B cell (primary cell): Measurements from ENCODE around the gene GRM4.

ENCODE experiments used
- EZH2 ChIP-seq: IDR thresholded peaks from 2 replicates; pipeline ENCODE4 v1.6.1; 2012; ENCODE audit warnings: borderline replicate concordance, low read depth, mild to moderate bottlenecking, moderate library complexity, low read length; ENCODE audit not compliant: insufficient read depth, poor library complexity, severe bottlenecking
- TF ChIP-seq, protein P1 (sequence below): fragments of 200-600 bp; IDR thresholded peaks from one replicate; pipeline ENCODE4 v1.8.0; 2022; ENCODE audit warnings: antibody characterized with exemption, mild to moderate bottlenecking

DNA sequence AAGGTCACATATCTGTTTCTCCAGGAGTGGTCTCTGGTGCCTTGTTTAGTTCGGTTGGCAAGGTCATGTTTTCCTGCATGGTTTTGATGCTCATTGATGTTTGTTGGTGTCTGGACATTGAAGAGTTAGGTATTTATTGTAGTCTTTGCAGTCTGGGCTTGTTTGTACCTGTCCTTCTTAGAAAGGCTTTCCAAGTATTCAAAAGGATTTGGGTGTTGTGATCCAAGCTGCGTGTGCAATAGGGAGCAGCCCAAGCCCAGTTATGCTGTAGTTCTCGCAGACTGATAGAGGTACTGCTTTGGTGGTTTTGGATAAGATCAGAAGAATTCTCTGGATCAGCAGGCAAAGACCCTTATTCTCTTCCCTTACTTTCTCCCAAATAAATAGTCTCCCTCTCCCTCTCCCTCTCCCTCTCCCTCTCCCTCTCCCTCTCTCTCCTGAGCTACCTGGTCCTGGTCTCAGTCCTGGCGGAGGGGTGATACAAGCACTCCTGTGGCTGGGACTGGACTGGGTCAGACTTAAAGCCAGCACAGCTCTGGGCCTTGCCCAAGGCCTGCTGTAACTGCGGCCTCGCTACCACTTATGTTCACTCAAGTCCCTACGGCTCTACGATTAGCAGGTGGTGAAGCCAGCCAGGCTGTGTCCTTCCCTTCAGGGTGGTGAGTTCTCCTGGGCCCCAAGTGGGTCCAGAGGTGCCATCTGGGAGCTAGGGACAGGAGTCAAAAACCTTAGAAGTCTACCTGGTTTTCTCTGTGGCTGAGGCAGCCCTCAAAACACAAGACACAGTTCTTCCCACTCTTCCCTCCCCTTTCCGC, 27.3 kb upstream of the GRM4 start:
- TF ChIP-seq, protein P1, sequence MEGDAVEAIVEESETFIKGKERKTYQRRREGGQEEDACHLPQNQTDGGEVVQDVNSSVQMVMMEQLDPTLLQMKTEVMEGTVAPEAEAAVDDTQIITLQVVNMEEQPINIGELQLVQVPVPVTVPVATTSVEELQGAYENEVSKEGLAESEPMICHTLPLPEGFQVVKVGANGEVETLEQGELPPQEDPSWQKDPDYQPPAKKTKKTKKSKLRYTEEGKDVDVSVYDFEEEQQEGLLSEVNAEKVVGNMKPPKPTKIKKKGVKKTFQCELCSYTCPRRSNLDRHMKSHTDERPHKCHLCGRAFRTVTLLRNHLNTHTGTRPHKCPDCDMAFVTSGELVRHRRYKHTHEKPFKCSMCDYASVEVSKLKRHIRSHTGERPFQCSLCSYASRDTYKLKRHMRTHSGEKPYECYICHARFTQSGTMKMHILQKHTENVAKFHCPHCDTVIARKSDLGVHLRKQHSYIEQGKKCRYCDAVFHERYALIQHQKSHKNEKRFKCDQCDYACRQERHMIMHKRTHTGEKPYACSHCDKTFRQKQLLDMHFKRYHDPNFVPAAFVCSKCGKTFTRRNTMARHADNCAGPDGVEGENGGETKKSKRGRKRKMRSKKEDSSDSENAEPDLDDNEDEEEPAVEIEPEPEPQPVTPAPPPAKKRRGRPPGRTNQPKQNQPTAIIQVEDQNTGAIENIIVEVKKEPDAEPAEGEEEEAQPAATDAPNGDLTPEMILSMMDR: no peak
- no peak for TF ChIP-seq EZH2
